GM12891 (cell line): ENCODE results near the gene RSAD2.

ENCODE experiments used
- DNase-seq: peaks from one replicate; pipeline ENCODE4 v3.0.0; 2011; ENCODE audit warnings: low spot score; ENCODE audit not compliant: insufficient read length
- FAIRE-seq: peaks from 2 replicates; lab custom pipeline; 2011; peaks lifted over from hg19 to GRCh38; lab: Jason Lieb, UNC
- PAX5 ChIP-seq: IDR thresholded peaks from 2 replicates; pipeline ENCODE4 v1.6.1; 2011; ENCODE audit warnings: low read length, moderate library complexity, mild to moderate bottlenecking; ENCODE audit not compliant: insufficient read depth, severe bottlenecking
- POLR2A ChIP-seq: IDR thresholded peaks from 2 replicates; pipeline ENCODE4 v1.6.1; 2011; ENCODE audit warnings: low read depth, low read length, control low read depth
- POLR2AphosphoS5 ChIP-seq: IDR thresholded peaks from 2 replicates; pipeline ENCODE4 v1.6.1; 2011; ENCODE audit warnings: low read depth, low read length, control low read depth
- POU2F2 ChIP-seq: IDR thresholded peaks from 2 replicates; pipeline ENCODE4 v1.6.1; 2011; ENCODE audit warnings: low read depth, mild to moderate bottlenecking, control low read depth, low read length, moderate library complexity
- SPI1 ChIP-seq: IDR thresholded peaks from 2 replicates; pipeline ENCODE4 v1.6.1; 2011; ENCODE audit warnings: low read depth, low read length, control low read depth
- TAF1 ChIP-seq: IDR thresholded peaks from 2 replicates; pipeline ENCODE4 v1.6.1; 2011; ENCODE audit warnings: low read depth, low read length, control low read depth

Gene RSAD2

DNA sequence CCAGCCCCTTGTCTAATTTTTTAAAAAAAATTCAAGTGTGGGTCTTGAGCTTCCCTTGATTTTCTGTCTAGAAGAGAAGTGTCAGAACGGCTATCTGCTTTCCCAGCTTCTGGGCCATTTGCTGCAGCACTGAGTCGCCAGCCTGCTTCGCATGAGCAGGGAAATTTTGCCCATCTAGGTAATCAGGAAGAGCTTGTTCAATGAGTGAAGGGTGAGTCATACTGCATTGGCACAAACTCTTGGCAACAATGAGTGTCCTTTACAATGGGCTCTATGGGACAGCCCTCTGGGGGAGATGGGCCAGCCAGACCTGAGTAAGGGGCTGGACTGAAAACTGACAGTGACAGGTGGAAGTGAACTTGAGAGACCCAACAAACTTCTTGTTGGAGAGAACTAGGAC is 37.3 kb downstream of the RSAD2 start:
- no peak for TF ChIP-seq PAX5
- no peak for TF ChIP-seq TAF1
- no peak for TF ChIP-seq POLR2AphosphoS5
- TF ChIP-seq POU2F2: no peak
- TF ChIP-seq POLR2A: no peak
- TF ChIP-seq SPI1: no peak
- DNase-seq (no peak), FAIRE-seq (no peak)

DNA sequence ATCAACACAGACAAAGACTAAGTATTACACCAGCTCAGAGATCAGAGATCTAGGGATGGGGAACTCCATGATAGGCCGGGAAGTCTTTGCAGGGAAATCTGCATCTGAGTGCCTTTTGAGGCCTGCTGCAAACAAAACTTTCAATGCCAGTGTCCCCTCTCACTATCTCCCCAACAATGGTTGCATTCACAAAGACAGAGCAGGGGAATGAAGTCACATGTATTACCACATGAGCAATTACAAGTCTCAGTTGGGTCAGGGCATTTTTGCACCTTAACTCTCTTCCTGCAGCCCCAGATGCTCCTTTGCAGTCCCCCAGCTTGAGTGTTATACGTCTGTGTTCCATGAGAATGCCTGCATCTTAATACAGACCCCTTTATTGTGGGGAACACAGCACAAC is 37.8 kb downstream of the RSAD2 start:
- DNase-seq (no peak), FAIRE-seq (no peak)
- no peak for TF ChIP-seq POLR2AphosphoS5
- no peak for TF ChIP-seq POLR2A
- TF ChIP-seq SPI1: no peak
- TF ChIP-seq TAF1: no peak

DNA sequence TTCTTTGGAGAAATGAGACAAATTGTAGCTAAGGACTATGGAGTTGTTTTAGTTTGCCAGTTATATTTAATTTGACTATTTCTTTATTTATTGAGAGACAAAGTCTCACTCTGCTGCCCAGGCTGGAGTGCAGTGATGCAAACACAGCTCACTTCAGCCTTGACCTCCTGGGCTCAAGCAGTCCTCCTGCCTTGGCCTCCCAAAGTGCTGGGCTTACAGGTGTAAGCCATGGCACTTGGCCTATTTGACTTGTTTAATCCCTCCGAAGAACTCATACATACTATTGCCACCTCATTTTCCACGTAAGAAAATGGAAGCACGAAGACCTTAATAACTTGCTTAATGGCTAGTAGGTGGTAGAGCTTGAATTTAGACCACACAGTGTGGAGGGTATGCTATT is 38.6 kb downstream of the RSAD2 start:
- DNase-seq: no peak
- TF ChIP-seq PAX5 (no peak), TAF1 (no peak), POLR2AphosphoS5 (no peak), SPI1 (no peak), POU2F2 (no peak)
- no peak for FAIRE-seq

DNA sequence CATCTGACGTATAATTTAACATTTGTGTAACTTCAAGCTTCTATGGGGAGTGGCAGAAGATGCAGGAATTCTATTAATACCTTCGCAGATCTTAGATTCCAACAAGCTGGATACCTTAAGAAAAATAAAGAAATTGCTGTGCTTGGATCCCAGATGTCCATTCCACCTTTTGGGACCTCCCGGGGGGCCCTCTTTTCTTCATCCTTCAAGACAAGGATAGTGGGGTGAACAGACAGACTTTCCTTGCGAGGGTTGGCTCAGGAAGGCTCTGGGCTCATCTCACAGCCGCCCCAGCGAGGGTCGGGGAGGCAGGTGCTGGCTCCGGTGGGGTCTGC is 39.1 kb downstream of the RSAD2 start:
- DNase-seq: no peak
- FAIRE-seq: no peak
- no peak for TF ChIP-seq SPI1

DNA sequence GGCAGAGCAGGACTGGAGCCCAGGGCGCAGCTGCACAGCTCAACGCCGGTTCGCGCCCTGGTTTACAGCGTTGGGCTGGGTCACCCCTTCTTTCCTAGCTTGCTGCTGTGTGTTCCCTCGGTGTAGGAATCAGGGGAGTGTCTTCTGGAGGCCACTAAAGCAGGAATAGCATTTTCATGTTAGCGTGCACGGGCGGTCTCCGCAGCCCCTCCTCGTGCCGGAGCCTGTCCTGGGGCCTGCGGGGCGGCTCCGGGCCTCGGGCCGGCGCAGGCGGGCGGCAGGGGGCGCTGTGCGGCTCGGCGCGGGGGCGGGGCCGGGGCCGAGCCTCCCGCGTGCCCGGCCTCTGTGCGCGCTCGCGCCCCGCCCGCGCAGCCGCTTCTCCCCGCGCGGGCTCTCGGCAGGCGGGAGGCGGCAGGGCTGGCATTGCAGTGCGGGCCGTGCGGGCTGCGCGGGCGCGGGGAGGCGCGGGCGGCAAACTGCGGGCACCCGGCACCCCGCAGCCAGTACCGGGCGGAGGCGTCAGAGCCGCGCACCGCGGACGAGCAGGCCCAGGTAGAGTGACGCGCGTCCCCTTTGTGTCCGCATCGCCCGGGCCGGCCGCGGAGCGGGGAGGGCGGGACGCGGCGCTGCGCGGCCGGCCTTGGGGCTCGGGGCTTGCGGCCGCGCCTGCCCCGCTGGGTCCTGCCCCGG is 39.6 kb downstream of the RSAD2 start, which contains the start of gene RNF144A:
Gene RNF144A, plus strand, starts transcription at position 342 of the 690 bp plus-strand sequence. CDS start 79,515 bp downstream, outside the sequence.
- peak; percentile 78 for FAIRE-seq
- TF ChIP-seq PAX5 (no peak), TAF1 (no peak), POLR2A (no peak), POU2F2 (no peak)
- DNase-seq: peak; percentile 81

DNA sequence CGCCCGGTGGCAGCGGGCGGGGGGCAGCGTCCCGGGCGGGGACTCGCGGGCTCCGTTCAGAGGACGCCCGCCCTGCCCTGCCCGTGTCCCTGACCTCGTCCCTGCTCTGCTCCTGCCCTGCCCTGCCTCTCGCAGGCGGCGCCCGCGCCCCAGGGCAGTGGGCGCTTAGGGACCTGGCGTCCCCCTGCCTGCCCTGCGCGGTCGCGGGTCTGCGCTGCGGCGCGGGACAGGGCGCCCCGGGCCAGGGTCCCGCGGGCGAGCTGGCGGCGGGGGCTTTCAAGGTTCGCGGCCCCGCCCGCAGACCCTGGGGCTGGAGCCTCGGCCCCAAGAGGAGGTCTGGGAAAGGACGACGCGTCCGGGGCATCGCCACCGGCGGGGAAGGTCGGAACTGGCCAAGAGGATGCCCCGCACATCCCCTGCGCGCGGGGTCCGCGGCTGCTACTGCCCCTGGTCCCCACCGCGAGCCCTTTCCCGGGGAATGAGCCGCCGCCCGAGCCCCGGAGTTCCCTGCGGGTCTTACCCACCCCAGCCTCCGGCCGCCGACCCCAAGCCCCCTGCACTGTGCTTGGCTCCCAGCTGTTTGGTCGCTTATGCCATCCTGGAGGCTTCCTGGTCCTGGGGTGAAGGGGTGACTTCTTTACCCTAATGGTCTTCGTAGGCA is 40.3 kb downstream of the RSAD2 start:
- TF ChIP-seq SPI1: no peak
- TF ChIP-seq POU2F2: no peak
- no peak for TF ChIP-seq POLR2AphosphoS5
- no peak for TF ChIP-seq PAX5
- FAIRE-seq (no peak), DNase-seq (no peak)

DNA sequence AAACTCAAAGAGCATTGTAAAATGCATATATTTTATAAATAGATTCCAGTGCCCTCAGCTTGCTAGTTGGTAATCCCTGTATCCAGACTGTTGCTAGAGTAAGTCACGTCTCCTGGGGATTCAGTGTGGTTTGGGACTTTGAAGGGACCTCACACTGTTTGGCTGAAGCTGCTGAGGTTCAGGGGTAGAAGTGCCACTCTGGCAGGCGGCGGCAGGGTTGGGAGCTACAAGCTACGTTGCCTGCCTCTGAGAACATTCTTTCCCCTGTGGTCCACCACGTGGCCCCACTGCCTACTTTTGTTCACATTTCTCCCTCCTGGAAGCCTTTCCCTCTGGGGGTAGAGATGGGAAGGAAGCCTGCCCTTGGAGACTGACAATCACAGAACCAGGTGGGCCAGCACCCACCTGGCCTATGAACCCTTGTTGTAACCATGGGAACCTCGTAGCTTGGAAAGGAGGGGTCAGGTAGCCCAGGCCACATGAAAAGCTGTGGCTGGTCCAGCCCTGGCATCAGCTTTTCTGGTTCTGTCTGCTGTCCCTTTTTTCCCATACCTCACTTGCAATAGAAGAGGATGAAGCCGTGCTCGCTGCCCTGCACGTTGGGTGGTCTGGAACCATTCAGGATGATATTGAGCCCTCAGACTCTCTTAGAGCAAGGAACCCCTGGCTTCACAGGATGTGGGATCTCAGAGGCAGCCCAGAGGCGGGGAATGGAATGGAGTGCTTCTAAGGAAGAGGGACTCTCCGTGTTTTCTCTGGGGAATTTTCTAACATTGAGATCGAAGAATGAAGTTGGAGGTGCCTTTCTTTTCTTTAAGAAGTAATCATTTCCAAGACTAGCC is 42.5 kb downstream of the RSAD2 start:
- TF ChIP-seq POLR2AphosphoS5 (no peak), POU2F2 (no peak), TAF1 (no peak), POLR2A (no peak)
- FAIRE-seq (no peak), DNase-seq (no peak)

DNA sequence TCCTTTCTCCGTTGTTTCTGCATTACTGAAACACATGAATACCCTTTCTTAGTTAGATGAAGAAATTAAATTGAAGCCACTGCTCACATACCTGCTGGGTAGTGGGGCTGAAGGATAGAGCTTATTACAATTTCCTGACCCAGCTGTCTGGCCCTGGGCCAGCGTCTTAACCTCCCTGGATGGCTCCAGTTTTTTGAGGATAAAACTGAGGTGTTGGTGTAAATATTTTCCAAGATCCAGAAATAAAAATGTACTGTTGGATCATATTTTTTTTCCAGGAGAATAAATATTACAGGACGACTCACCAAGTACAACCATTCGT is 43.1 kb downstream of the RSAD2 start:
- TF ChIP-seq POLR2AphosphoS5 (no peak), POLR2A (no peak), PAX5 (no peak), TAF1 (no peak), POU2F2 (no peak), SPI1 (no peak)
- no peak for FAIRE-seq
- no peak for DNase-seq

DNA sequence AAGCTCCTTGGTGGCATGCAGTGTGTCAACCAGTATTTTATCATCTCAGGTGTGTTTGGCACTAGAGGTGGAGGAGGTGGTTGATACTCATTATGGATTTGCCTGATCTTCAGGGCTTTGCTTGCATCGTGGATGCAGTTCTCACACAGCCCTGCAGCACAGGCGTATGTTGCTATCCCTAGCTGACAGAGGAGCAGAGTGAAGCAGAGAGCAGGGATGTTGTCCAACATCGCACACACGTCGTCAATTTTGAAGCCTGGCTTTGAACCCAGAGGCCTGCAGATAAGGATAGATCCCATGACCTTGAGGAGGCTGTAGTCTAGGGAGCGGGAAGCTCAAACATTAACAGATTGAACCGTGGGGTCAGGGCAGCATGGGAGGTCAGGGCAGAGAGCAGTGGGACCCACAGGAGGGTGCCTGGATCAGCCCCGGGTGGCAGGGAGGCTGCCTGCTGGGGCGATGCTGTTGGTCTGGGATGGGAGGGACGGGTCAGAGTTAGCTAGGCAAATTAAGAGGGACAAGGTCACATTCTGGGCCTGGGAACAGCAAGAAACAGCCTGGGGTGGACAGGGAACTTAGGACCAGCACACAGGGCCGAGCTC is 43.8 kb downstream of the RSAD2 start:
- FAIRE-seq (no peak), DNase-seq (no peak)
- TF ChIP-seq POLR2A: no peak
- TF ChIP-seq PAX5: no peak
- TF ChIP-seq SPI1: no peak
- no peak for TF ChIP-seq POU2F2
- TF ChIP-seq TAF1: no peak
- no peak for TF ChIP-seq POLR2AphosphoS5

DNA sequence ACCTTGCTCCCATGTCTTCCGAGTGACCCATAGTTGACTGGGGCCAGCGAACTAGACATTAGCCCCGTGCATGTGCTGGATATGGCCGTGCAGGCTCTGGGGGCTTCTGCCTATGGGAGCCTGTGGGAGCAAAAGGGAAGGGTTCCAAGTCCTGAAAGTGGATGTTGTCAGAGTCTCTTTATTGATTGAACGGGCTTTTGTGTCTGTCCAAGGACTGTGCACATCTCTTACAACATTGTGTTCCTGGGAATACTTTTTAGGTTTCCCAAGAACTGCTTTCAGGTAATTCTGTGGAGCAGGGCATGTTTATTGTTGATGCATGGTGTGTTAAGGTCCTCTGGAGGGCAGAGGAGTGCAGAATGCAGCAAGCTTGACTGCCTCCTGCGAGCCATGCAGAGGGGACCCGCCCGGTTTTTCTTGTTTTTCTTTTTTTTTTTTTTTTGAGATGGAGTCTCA is 44.7 kb downstream of the RSAD2 start:
- DNase-seq (no peak), FAIRE-seq (no peak)
- TF ChIP-seq PAX5: peak; percentile 38
- no peak for TF ChIP-seq TAF1
